GM21529 (cell line): ENCODE measurements around the gene OSBP2.
"Not testable (repeated sequence)": the region's sequence is repeated elsewhere in the genome, so short reads cannot be mapped to it uniquely, and the experiment has no call there.

Source experiments
- ATAC-seq: cut with Tn5 transposase; IDR thresholded peaks from one replicate; pipeline ENCODE4 v1.9.1; 2021; ENCODE audit not compliant: unreplicated experiment

OSBP2 gene

DNA sequence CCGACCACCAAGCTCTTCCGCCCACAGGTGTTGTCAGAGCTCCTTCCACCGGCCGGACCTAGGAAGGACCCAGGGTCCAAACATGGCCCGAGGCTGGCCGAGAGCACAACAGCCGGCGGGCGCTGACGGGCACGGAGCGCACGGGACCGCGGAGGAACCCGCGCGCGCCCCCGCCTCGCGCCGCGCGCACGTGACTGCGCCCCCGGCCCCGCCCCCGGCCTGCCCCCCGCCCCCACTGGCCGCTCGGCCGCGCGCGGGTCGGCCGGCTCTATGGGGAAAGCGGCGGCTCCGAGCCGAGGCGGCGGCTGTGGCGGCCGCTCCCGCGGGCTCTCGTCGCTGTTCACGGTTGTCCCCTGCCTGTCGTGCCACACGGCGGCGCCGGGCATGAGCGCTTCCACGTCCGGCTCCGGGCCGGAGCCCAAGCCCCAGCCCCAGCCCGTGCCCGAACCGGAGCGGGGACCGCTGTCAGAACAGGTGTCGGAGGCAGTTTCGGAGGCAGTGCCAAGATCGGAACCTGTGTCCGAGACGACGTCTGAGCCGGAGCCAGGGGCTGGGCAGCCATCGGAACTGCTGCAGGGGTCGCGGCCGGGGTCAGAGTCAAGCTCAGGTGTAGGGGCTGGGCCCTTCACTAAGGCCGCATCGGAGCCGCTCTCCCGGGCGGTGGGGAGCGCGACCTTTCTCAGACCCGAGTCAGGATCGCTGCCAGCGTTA, at the start of gene OSBP2:
Gene OSBP2 (plus strand): TSS at position 235 of the 711 bp plus-strand sequence. CDS start 36 bp downstream, at position 271.
- ATAC-seq: no peak

GRCh38 chr22:30646518-30647160, 48.0 kb upstream of the OSBP2 start:
- no peak for ATAC-seq

GRCh38 chr22:30647536-30647935, 47.1 kb upstream of the OSBP2 start:
- ATAC-seq: no peak

- no peak for ATAC-seq
These were observed 45.8 kb upstream of the OSBP2 start for GRCh38 chr22:30648825-30649224.

DNA sequence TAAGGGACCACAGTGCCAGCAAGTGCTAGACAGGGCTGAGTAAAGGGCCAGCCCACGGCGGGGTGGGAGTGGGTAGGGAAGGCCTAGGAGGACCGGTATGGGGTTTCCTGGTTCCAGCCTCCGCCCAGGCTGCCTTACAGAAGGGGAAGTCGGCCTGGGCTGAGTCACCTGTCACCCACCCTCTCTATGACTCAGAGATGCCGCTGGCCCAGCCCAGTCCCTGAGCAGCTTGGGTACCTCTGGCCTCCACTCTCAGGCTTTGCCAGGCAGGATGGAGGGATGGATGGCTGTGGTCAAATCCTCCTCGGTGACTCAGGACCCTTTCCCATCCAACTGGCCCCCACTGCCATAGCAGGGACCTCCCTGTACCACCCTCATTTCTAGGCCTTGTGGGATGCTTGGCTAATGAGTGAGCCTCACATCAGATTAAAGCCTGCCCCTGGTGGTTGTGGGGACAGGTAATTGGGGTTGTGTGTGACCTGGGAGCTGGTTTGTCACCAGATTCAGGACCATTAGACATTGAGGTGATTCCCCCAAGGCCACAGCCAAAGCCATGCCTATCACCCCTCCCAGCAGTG, 45.2 kb upstream of the OSBP2 start:
- ATAC-seq: peak; percentile 68

GRCh38 chr22:30650508-30651116, 44.1 kb upstream of the OSBP2 start:
- no peak for ATAC-seq

DNA sequence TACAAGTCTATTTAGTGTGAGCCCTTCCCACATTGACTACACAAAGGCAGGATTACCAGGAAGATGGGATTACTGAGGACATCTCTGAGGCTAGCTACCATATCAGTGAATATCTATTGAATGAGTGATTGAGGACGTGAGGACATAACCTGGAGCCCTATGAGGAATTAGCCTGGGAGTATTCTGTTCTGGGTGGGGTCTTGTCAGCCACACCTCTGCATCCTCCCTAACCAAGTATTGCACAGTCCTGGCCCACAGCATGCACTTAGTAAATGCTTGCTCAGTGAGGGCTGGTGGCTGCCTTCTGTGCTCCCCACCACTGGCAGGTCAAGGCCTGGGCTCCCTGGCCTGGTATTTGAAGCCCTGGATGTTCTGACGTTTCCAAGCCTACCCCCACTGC, 41.8 kb upstream of the OSBP2 start:
- ATAC-seq: no peak

DNA sequence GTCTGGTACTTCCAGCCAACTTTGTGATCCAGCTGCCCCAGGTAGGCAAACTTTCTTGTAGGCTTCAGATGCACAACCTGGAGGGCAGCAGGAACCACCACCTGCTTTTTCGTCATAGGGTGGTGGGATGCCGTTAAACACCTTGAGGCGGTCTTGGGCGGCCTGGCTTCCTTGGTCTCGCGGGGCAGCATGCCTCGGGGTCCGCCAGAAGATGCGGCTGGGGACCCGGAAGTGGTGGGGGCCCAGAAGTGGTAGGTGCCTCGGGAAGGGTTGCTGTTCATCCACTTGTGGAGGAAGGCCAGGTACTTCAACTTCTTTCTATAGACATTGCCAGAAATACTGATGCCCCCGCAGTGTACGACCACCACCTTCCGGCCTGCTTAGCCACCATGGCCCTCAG, 40.3 kb upstream of the OSBP2 start:
- no peak for ATAC-seq

- no peak for ATAC-seq
These were observed 39.1 kb upstream of the OSBP2 start for GRCh38 chr22:30655532-30655931.

DNA sequence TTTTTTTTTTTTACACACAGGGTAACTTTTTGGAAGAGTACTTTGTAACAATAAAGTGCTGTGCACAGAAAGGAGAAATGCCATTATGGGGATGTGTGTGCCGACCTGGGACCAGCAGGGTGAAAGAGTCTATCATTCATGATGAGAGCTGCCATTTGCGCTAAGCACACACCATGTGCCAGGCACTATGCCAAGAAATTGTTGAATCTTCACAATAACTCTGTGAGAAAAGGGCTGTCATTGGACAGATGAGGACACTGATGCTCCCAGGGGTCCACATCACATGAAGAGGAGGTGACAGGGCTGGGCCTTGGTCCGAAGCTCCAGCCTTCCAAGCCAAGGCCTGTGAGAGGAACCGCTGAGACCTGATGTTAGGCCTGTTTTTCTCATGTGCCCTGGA, 32.6 kb upstream of the OSBP2 start:
- no peak for ATAC-seq

- ATAC-seq: no peak
These were observed 29.9 kb upstream of the OSBP2 start for GRCh38 chr22:30664798-30665197.

- ATAC-seq: no peak
These were observed 29.4 kb upstream of the OSBP2 start for GRCh38 chr22:30665266-30665665.

GRCh38 chr22:30665786-30666185, 28.9 kb upstream of the OSBP2 start:
- no peak for ATAC-seq

GRCh38 chr22:30667107-30667493, 27.6 kb upstream of the OSBP2 start:
- ATAC-seq: no peak

DNA sequence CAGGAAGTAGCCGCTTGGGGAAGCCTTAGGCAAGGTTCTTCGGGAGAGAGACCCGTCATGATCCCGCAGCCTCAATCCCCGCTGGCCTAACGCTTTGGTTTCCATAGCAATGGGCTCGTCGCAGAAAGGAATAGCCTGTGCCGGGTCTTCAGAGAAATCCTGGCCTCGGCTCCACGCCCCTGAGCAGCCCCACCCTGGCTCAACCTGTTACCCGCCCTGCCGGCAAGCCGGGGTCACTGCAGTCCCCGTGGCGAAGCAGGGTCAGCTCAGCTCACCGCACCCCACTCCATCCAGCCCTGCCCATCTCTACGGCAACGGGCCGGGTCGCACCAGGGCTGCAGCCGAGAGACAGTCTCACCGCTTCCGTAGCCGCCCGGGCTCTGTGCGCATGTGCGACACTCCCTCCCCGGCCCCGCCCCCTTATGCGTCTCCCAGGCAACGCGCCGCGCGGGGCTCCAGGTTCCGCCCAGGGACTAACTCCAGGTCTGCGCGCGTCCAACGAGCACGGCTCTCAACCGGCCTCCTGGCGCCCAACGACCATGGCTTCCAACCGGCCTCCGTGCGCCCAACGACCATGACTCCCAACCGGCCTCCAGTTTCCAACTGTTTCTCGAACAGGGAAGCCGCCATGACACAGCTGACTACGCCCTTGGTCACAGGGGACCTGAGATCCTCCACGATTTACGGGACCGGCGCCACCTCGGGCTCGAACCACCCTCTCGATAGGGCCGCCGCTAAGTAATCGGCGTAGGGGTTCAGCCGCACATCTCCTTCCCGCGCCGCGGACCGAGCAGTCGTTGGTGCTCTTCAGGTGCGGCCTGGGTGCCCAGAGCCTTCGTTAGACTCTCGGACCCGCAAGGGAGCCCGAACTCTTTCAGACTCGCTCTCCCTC, 26.9 kb upstream of the OSBP2 start, which contains the start of gene DUSP18:
Gene DUSP18 (minus strand): TSS at position 382 of the 892 bp plus-strand sequence. CDS start 3,872 bp downstream, outside the sequence.
- ATAC-seq: peak; percentile 79

- ATAC-seq: no peak
These were observed 26.3 kb upstream of the OSBP2 start for GRCh38 chr22:30668386-30668710.

- no peak for ATAC-seq
These were observed 23.6 kb upstream of the OSBP2 start for GRCh38 chr22:30671071-30671470.

GRCh38 chr22:30673136-30673535, 21.5 kb upstream of the OSBP2 start:
- ATAC-seq: no peak

GRCh38 chr22:30674482-30674881, 20.2 kb upstream of the OSBP2 start:
- ATAC-seq: no peak

- no peak for ATAC-seq
These were observed 19.2 kb upstream of the OSBP2 start for GRCh38 chr22:30675436-30675835.

DNA sequence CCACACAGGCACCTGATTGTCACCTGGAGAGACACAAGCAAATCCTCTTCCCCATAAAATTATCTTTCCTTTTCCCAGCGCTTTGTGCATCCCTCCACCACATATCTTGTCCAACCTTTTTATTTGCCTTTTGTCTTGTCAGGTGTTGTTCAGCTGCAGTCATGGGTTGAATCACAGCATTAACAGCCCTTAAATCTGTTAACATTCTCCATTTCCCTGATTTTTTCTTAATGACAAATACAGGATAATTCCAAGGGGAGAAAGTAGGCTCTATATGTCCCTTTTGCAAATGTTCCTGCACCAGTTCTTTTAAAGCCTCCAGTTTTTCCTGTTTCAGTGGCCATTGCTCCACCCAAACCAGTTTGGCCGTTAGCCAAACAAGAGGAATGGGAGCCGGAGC, 18.1 kb upstream of the OSBP2 start:
- not testable (repeated sequence) for ATAC-seq
